DMS114 treated with DMSO at 0.1 percent for 48 hours (cell line): ENCODE data around the gene MT1H.

ENCODE experiments used
- DNase-seq: peaks from one replicate; lab custom pipeline; 2025; ENCODE audit not compliant: unreplicated experiment; lab: John Stamatoyannopoulos, UW

Gene MT1H

DNA sequence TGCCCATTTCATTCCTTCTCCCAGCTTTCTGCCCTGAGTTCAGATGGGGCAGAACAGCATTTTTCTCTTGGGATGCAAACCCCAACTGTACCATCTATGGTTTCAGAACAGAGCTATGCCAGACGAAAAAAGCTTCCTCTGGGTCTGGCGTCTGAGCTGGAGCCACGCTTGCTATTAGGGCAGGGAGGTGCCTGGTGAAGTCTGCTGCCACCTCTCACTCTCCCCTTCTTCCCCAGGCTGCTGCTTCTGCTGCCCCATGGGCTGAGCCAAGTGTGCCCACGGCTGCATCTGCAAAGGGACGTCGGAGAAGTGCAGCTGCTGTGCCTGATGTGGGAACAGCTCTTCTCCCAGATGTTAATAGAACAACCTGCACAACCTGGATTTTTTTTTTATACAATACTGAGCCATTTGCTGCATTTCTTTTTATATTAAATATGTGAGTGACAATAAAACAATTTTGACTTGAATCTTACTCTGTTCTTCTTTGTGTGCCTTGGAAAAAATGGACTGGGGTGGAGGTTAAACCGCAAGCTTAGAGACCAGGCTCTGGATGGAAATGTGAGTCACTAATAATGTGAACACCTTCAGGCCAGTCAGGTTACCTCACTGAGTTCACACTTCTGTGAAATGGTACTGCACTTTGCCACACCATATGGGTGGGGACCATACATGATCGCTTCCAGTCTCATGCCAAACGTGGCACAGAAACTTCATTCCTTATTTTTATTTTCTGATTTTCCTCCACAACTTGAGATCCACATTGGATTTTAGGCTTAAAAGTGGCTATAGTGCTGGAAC lies 32.8 kb upstream of the MT1H start:
- DNase-seq = no peak

DNA sequence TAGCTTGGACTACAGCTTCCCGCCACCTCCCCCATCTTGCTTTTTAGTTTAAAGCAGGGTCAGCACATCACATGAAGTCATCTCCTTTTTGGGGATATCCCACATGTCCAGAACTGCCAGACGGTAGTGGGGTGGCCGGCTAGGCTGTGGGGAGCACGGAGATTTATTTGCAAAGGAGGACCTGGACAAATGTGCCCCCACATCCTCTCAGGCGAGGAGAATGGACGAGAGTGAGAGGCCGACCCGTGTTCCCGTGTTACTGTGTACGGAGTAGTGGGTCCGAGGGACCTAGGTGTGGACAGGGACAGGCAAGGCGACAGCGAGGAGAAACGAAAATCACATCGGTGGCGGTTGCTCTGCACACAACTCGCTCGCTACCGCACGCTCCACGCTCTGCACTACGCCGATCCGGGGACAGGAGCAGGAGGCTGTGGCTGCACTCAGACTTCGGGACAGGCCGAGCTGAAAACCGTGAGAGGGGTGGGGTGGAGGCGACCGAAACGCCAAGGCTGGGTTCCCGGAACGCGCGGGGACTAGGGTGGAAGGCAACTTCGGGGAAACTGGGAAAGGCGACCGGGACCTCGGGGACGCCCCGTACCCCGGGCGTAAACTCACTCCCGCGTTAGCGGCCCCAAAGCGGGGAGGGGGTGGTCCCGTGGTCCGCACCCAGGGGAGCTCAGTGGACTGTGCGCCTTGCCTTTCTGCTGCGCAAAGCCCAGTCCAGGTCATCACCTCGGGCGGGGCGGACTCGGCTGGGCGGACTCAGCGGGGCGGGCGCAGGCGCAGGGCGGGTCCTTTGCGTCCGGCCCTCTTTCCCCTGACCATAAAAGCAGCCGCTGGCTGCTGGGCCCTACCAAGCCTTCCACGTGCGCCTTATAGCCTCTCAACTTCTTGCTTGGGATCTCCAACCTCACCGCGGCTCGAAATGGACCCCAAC lies 31.5 kb upstream of the MT1H start, which contains the start of gene MT1A:
Gene MT1A (plus strand): TSS at position 853 of the 937 bp plus-strand sequence. CDS start 73 bp downstream, at position 926.
- peak; percentile 67 for DNase-seq

DNA sequence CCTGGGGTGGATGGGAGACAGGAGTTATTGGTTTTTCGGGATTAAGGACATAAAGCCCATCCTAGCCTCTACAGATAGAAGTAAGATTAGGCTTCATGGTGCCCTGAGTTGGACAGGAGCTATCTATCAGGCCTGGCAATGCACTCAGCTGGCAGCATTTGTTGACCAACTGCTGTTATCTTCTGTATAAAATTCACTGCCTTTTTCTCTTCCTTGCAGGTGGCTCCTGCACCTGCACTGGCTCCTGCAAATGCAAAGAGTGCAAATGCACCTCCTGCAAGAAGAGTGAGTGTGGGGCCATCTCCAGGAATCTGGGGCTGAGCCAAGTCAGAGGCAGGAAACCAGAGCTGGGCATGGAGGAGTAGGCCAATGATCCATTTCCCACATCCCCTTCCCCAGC lies 30.6 kb upstream of the MT1H start:
- no peak for DNase-seq

DNA sequence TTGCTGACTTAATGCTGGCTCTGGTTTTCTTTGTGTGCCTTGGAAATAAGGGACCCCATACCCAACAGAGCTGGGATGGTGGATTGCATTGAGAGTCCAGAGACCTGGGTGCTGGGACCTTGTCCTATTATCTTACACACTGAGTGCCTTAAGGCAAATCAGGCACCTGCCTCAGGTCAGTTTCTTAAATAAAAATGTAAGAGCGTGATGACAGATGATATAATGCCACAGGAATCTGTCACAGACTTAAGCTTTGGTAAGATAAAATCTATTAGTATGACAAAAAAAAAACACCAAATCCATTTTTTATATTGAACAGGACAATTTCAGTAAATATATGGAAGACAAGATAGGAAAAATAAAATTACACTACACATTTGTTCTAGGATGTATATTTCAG lies 29.5 kb upstream of the MT1H start:
- DNase-seq = no peak

DNA sequence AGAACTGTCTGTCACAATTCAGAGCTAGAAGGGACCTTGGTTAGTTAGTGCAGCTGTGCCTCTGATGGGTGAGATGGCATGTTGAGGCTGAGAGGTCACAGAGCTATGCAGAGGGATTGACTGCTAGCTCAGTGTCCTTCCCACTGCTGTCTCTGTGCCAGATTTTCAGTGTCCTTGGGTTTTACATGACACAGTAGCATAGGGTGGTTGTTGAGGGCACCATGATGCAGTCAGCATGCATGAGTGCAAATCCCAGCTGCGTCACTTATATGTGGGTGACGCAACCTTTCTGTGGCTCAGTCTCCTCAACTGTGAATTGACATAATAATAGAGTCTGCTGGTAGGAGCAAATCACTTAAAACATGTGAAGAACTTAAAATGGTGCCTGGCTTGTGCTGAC lies 28.4 kb upstream of the MT1H start:
- no peak for DNase-seq

DNA sequence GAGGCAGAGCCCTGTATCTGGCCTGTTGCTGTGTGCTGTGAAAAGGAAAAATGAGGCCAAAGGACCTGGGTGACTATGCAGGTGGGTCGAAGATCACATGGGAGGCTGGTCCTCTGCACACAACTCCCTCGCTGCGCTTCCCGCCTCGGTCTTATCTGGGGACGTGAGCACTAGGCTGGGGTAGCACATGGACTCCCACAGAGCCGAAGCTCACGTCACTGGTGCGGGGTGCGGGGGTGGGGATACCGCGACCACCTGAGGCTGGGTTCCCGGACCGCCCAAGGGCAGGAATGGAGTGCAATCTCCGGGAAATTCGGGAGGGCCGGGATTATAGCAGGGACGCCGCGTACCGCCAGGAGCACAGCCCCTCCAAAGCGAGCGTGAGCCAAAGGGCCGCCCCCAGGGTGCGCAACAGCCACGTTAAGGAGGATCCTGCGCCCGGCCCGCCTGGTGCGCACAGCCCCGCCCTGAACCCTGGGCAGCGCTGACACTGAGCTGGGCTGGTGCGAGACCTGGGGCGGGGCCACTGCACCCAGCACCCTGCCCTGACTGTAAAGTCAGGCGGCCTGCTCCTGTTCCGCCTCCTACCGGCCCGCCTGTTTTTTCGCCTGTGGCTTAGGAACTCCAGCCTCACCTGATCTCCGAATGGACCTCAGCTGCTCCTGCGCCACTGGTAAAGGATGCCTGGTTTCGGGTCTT lies 26.4 kb upstream of the MT1H start:
- DNase-seq = no peak

DNA sequence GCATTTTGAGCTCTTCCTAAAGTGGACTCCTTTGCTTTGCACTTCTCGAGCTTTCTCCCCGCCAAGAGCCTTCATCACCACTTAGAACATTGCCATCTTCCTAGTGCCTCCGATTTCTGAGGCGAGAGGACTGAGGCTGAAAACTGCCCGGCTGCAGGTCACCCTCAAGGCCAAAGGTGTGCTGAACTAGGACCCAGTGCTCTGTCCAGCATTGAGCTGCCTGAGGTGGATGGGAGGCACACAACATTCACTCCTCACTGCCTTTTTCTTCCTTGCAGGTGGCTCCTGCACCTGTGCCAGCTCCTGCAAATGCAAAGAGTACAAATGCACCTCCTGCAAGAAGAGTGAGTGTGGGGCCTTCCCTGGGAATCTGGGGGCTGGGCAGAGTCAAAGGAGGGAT lies 25.8 kb upstream of the MT1H start:
- no peak for DNase-seq

DNA sequence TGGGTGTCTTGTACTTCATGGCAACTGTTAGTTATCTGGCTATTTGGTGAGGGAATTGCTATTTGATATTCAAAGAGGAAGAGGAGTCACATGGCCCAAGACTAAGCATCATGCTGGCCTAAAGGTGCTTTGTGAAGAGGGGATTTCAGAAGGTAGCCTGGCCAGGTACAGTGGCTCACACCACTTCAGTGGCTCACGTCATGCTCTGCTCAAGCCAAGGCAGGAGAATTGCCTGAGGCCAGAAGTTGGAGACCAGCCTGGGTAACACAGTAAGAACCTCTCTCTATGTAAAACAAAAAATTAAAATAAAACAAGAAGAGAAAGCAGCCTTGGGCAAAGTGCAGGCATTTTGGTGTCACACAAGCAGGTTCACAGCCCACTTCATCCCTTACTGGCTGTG lies 24.3 kb upstream of the MT1H start:
- no peak for DNase-seq

DNA sequence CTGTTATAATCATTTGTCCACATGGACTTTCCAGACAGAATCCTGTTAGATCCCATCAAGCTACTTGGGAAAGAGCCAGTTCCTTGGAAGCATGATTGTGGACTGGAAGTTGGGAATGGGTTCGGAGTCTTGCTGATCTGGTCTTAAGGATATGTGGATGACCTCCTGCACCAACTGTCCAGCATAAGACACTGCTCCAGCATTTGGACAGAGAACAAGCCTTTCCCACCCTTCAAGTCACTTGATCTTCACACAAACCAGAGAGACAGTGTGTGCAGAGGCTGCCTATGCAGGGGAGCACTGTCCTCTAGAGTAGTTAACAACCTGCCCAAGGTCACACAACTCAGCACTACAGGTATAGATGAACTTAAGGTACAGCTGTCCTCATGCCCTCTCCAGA lies 23.8 kb upstream of the MT1H start:
- DNase-seq = no peak

DNA sequence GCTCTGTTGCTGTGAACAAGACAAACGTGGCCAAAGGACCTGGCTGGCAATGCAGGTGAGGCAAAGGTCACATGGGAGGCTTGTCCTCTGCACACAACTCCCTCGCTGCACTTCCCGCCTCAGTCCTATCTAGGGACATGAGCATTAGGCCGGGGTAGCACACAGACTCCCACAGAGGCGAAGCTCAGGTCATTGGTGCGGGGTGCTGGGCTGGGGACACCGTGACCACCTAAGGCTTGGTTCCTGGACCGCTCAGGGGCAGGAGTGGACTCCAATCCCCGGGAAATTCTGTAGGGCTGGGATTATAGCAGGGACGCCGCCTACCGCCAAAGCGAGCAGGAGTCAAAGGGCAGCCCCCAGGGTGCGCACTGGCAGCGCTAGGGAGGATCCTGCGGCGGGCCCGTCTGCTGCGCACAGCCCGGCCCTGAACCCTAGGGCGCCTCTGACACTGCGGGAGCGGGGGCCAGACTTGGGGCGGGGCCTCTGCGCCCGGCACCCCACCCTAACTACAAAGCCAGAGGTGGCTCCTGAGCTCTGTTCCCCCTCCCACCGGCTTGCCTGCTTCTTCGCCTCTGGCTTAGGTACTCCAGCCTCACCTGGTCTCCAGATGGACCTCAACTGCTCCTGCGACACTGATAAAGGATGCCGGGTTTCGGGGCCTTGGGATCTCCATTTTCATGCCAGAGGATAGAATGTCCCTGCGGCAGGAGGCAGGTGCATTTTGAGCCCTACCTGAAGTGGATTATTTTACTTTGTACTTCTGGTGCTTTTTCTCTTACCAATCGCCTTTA lies 21.8 kb upstream of the MT1H start:
- DNase-seq = no peak

DNA sequence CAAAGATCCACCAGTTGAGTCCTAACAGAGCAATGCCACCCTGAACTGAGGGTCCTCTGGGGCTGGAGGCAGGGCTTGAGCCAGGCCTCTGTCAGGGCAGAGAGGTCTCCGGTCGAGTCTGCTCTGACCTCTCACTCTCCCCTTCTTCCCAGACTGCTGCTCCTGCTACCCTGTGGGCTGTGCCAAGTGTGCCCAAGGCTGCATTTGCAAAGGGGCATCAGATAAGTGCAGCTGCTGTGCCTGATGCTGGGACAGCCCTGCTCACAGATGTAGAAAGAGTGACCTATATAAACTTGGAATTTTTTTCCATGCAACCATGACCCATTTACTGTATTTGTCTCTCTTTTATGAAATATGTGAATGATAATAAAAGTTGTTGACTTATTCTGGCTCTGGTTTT lies 20.3 kb upstream of the MT1H start:
- DNase-seq = no peak

DNA sequence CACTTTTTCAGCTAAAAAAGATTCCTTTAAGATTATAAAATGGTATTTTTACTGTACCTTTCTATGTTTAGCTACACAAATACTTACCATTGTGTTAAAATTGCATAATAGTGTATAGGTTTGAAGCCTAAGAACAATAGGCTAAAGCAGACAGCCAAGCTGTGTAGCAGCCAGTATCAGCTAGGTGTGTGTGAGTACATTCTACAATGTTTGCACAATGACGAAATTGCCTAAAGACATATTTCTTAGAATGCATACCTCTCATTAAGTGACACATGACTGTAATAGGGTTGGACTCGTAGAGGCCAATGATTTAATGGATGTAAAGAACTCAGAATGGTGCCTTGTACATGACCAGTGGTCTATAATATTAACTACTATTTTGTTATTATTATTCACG lies 19.8 kb upstream of the MT1H start:
- no peak for DNase-seq

DNA sequence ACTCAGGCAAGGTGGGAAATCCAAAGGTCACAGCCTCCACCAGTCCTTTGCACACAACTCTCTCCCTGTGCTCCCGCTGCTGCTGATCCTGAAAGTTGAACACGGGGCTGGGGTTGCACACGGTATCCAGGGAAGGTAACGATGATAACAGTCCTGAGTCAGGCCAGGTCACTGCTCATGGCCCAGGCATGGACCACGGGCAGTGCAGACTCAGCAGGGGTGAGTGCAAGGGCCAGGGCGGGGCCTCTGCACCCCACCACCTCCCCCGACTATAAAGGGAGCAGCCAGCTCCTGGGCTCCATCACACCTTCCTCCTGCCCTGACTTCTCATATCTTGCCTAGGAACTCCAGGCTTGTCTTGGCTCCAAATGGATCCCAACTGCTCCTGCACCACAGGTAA lies 18.0 kb upstream of the MT1H start, which contains the start of gene MT1B:
Gene MT1B (plus strand): TSS at position 301 of the 400 bp plus-strand sequence. CDS start 68 bp downstream, at position 369.
- no peak for DNase-seq

DNA sequence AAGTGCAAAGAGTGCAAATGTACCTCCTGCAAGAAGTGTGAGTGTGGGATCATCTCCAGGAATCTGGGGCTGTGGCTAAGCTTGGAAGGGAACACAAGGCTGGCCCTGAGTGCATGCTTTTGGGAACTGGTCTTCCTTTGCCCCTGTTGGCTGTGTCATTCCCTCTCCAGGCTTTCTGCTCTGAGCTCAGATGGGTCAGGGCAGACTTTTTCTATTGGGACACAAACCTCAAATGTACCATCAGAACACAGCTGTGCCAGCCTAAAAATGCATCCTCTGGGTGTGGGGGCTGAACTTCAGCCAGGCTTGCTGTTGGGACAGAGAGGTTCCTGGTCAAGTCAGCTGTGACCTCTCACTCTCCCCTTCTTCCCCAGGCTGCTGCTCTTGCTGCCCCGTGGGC lies 17.0 kb upstream of the MT1H start:
- DNase-seq = no peak

DNA sequence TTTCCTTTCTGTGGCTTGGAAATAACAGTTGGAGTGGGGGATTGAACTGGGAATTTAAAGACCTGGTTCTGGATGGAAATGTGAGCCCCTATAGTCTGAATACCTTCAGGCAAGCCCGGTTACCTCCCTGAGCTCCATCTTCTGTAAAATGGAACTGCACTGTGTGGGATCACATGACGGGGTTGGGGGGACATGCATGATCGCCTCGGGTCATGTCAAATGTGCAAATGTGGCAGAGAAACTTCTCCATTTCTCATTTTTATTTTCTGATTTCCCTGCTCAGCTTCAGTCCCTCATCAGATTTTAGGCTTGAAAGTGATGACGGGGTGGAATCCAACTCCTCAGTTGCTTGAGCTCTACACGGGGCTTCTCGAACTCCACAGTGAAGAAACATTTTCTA lies 16.4 kb upstream of the MT1H start:
- no peak for DNase-seq

DNA sequence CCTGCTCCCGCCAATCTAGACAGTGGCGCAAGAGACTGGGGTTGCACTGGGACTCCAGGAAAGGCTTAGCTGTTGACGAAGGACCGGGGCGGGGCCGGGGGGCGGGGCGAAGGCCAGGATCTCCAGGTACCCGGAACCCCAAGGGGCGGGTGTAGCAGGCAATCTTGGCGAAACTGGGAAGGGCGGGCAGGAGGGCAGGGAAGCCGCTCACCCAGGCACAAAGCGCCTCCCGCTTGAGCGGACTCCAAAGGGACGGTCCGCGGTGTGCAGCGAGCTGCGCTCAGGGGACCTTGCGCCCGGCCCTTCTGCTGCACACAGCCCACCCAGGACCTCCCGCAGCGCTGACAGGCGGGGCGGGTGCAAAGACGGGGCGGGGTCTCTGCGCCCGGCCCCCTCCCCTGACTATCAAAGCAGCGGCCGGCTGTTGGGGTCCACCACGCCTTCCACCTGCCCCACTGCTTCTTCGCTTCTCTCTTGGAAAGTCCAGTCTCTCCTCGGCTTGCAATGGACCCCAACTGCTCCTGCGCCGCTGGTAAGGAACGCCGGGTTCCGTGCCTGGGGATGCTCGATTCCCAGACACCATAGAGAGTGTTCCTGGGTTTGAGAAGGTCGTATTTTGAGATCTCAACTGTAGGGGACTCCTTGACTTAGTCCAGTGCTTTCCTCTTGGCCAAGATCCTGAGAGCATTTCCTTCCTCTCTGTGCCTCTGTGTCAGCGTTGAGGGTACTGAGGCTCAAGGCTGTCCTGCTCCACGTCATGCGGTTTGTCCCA lies 11.9 kb upstream of the MT1H start, which contains the start of gene MT1F:
Gene MT1F (plus strand): TSS at position 405 of the 772 bp plus-strand sequence. CDS start 100 bp downstream, at position 505.
- DNase-seq = peak; percentile 53

DNA sequence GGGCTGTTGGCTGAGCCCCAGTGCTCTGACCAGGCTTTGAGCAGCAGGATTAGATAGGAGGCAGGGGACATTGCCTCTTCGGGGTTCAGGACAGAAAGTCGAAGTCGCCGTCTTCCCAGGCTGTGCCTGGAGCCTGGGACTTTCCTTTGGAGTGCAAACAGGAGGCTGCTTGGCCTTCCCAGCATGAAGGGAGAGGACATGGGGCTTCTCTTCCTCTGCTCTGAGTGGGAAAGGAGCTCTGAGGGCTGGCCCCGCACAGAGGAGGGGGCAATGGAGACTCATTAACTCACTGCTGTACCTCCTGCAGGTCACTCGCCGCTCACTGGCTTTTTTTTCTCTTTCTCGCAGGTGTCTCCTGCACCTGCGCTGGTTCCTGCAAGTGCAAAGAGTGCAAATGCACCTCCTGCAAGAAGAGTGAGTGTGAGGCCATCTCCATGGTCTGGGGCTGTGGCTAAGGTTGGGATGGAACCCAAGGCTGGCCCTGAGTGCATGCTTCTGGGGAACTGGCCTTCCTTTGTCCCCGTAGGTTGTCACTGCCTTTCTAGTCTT lies 11.2 kb upstream of the MT1H start:
- DNase-seq = no peak

DNA sequence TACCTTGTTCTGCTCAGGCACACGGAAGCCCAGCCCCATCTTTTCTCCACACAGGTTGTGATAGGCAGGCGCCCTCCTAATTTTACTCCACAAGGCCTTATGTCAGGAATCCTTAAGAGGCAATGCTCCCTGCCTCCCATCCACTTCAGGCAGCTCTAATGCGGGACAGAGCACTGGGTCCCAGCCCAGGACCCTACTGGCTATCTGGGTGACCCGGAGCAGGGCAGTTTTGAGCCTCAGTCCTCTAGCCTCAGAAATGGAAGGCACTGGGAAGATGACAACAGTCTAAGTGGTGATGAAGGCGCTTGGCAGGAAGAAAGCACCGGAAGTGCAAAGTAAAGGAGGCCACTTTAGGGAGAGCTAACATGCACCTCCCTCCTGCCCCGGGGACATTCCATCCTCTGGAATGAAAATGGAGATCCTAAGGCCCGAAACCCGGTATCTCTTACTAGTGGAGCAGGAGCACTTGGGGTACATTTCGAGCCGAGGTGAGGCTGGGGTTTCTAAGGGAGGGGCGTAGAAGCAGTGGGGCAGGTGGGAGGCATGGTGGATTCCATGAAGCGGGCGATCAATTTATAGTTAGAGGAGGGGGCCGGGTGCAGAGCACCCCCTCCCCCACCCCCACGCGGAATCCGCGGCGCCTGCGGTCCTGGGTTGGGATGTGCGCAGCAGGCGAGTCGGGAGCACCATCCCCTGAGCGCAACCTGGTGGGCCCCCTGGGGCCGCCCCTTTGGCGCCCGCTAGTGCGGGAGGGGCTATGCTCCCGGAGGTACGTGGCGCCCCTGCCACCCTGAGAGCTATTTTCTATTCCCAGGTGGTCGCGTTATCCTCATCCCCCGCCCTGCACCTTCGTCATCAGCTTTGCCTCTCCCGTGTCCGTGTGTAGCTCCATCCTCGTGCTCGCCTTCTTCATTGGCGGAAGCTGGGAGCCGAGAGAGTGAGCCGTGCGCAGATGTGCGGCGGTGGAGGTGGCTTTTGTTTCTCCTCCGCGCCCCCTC lies 7.0 kb upstream of the MT1H start:
- DNase-seq = no peak
